ENCODE results near the gene DMAC2L.

DMAC2L gene

DNA sequence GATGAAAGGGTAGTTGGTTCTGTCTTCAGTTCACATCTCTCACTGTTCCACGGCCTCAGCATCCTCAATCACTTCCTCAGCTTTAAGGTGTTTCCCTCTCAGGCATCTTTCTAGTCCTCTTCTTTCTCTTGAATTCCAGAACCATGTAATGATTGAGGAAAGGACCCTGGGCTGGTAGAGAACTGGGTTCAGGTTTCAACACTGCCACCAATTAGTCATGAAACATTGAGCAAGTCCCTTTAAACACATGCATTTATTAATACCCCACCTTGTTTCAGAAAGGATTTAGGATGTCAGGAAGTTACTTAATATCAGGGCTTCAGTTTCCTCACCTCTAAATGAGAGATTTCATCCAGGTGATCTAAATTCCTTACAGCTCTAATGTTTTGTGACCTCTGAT lies 7.2 kb downstream of the DMAC2L start:
- Mint-ChIP-seq H3K27me3 (ENCODE audit: low read depth) (no peaks in the 10 kb centered on the region), H3K9me3 (peaks cover 16% of the 10 kb centered on the region), H3K27ac (no peak overlapping the region), H3K4me3 (no peak overlapping the region), H3K4me1 (peaks cover 4% of the 10 kb centered on the region), H3K36me3 (ENCODE audit: low read depth) (peaks cover 31% of the 10 kb centered on the region)
- TF ChIP-seq, protein P1, sequence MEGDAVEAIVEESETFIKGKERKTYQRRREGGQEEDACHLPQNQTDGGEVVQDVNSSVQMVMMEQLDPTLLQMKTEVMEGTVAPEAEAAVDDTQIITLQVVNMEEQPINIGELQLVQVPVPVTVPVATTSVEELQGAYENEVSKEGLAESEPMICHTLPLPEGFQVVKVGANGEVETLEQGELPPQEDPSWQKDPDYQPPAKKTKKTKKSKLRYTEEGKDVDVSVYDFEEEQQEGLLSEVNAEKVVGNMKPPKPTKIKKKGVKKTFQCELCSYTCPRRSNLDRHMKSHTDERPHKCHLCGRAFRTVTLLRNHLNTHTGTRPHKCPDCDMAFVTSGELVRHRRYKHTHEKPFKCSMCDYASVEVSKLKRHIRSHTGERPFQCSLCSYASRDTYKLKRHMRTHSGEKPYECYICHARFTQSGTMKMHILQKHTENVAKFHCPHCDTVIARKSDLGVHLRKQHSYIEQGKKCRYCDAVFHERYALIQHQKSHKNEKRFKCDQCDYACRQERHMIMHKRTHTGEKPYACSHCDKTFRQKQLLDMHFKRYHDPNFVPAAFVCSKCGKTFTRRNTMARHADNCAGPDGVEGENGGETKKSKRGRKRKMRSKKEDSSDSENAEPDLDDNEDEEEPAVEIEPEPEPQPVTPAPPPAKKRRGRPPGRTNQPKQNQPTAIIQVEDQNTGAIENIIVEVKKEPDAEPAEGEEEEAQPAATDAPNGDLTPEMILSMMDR (IDR thresholded peaks at IDR 0.05; ENCODE audit: unreplicated experiment in 3 of 3), result no peak

DNA sequence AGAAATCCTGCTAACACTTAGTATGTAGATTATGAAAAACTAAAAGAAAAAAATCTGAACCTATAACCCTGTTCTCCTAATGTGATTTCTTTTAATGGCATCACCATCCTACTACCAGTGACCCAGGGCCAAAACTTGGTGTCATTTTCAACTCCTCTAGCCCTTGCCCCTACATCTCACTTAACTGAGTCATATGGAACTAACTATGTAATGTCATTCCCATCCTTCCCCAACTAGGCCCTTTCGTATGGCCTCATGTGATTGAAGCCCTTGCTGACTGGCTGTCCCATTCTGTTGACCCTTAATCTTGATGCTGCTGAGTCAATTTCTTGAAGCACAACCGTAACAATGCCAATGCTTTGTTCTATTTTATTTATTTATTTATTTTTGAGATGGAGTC lies 7.6 kb downstream of the DMAC2L start:
- TF ChIP-seq, protein P1 (IDR thresholded peaks at IDR 0.05; ENCODE audit: unreplicated experiment in 3 of 3), result no peak
- Mint-ChIP-seq H3K27ac (no peak overlapping the region), H3K36me3 (ENCODE audit: low read depth) (peaks cover 29% of the 10 kb centered on the region), H3K4me3 (no peak overlapping the region), H3K4me1 (peaks cover 4% of the 10 kb centered on the region), H3K27me3 (ENCODE audit: low read depth) (no peaks in the 10 kb centered on the region), H3K9me3 (peaks cover 15% of the 10 kb centered on the region)

DNA sequence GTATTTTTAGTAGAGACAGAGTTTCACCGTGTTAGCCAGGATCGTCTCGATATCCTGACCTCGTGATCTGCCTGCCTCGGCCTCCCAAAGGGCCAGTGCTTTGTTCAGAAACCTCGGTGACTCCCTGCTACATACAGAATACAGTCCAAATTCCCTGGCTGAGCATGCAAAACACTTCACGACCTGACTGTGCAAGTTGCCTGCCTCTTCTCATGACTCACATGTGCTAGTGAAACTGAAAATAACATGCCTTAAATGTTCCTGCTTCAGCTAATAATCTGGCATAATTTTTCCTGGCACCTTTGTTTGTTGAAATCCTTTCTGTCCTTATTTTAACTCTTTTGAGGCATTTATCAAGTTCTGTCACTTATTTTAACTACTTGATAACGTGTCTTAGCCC lies 8.2 kb downstream of the DMAC2L start:
- Mint-ChIP-seq H3K27me3 (ENCODE audit: low read depth) (no peaks in the 10 kb centered on the region), H3K36me3 (ENCODE audit: low read depth) (peaks cover 30% of the 10 kb centered on the region), H3K4me3 (no peak overlapping the region), H3K4me1 (peaks cover 4% of the 10 kb centered on the region), H3K9me3 (peaks cover 15% of the 10 kb centered on the region), H3K27ac (no peak overlapping the region)
- TF ChIP-seq, protein P1 (IDR thresholded peaks at IDR 0.05; ENCODE audit: unreplicated experiment in 3 of 3), result no peak

DNA sequence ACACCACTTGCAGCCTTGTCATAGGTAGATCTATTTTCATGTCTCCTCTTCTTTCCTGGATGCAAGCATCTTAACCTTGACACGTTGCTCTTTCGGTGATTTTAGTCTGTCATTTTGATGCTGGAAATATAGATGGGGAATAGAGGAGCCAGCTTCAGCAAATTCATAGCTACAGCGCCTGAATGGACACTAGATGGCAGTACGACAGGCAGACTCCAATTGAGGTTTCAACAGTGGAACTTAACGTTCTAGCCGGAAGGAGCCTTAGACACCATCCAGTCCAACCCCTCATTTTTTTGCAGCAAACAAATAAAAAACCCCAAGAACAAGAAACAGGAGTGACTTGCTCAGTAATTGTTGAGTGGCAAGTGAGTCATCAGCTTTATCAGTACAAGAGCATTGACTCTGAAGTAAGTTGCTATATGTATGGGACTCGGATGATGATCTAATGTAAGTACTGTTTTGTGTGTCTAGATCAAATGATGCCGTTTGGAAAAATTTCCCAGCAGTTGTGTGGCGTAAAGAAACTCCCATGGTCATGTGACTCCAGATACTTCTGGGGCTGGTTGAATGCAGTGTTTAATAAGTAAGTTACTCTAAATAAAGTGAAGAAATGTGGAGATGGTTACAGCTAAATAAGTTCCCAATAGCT lies 9.0 kb downstream of the DMAC2L start:
- TF ChIP-seq, protein P1 (IDR thresholded peaks at IDR 0.05; ENCODE audit: unreplicated experiment in 3 of 3), result peak; percentile 81 to 87 (median 83)
- peaks cover 28% of the 10 kb centered on the region for H3K36me3 Mint-ChIP-seq (ENCODE audit: low read depth)
- no peak overlapping the region for H3K27ac Mint-ChIP-seq
- H3K27me3 Mint-ChIP-seq (ENCODE audit: low read depth), result no peaks in the 10 kb centered on the region
- peaks cover 4% of the 10 kb centered on the region for H3K4me1 Mint-ChIP-seq
- H3K4me3 Mint-ChIP-seq, result no peak overlapping the region
- H3K9me3 Mint-ChIP-seq, result peaks cover 10% of the 10 kb centered on the region

DNA sequence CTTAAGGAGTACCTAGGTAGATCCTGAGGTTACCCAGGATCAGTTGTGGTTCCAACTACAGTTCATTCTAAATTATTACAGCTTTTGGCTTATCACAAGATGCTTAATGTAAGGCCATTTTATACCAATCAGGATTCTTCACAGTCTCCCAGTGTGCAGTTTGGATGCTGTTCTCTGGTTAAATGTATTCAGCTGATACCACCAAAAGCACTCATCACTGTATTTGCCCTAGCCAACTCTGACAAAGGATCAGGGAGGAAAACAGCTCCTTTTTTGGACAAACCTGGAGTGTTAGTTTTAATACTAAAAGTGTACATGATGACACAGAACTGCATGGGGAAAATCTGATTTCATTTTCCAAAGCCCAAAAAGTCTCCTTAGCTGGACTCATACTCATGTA lies 19.5 kb downstream of the DMAC2L start:
- TF ChIP-seq, protein P1 (IDR thresholded peaks at IDR 0.05; ENCODE audit: unreplicated experiment in 3 of 3), result no peak
- peaks cover 15% of the 10 kb centered on the region for H3K4me1 Mint-ChIP-seq

DNA sequence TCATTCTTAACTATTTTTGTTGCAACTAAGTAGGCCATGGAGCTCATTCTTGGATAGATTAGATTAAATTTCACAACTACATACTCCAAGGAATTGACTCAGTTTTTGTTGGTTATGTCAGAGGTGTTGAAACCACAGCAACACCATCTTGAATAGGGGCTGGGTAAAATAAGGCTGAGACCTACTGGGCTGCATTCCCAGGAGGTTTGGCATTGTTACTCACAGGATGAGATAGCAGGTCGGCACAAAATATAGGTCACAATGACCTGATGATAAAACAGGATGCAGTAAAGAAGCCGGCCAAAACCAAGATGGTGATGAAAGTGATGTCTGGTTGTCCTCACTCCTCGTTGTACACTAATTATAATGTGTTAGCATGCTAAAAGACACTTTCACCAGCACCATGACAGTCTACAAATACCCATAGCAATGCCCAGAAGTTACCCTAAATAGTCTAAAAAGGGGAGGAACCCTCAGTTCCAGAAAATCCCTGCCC lies 20.9 kb downstream of the DMAC2L start:
- Mint-ChIP-seq H3K9me3 (no peaks in the 10 kb centered on the region), H3K27me3 (ENCODE audit: low read depth) (no peaks in the 10 kb centered on the region), H3K36me3 (ENCODE audit: low read depth) (peaks cover 5% of the 10 kb centered on the region), H3K4me3 (no peak overlapping the region), H3K27ac (peak overlapping the region in 1 of 3 experiments; percentile 24), H3K4me1 (peaks cover 15% of the 10 kb centered on the region)
- TF ChIP-seq, protein P1 (IDR thresholded peaks at IDR 0.05; ENCODE audit: unreplicated experiment in 3 of 3), result no peak

More for the DNA sequence above, 19.5 kb downstream of the DMAC2L start:
- Mint-ChIP-seq H3K27me3 (ENCODE audit: low read depth) (no peaks in the 10 kb centered on the region), H3K36me3 (ENCODE audit: low read depth) (peaks cover 5% of the 10 kb centered on the region), H3K4me3 (no peak overlapping the region), H3K27ac (no peak overlapping the region), H3K9me3 (no peaks in the 10 kb centered on the region)

Data from nephron (organoid).